ENCODE results near the gene CYB5R4.
A peak's percentile ranks its signal among the peaks of the same experiment; 100 is the strongest.
"Not testable (repeated sequence)": the region's sequence is repeated elsewhere in the genome, so short reads cannot be mapped to it uniquely, and the experiment has no call there.

CYB5R4 gene

GRCh38 chr6:83917001-83917400 is 57.5 kb downstream of the CYB5R4 start:
- DNase-seq, result no peak

GRCh38 chr6:83920017-83920416 is 60.5 kb downstream of the CYB5R4 start:
- no peak for DNase-seq

GRCh38 chr6:83921315-83921714 is 61.8 kb downstream of the CYB5R4 start:
- DNase-seq, result no peak

GRCh38 chr6:83927470-83927869 is 68.0 kb downstream of the CYB5R4 start:
- DNase-seq, result no peak

GRCh38 chr6:83928286-83928685 is 68.8 kb downstream of the CYB5R4 start:
- no peak for DNase-seq

- DNase-seq, result not testable (repeated sequence)
Measured at GRCh38 chr6:83946201-83946833, 86.8 kb downstream of the CYB5R4 start.

- not testable (repeated sequence) for DNase-seq
Measured at GRCh38 chr6:83947983-83948382, 88.5 kb downstream of the CYB5R4 start.

- no peak for DNase-seq
Measured at GRCh38 chr6:83948851-83949250, 89.4 kb downstream of the CYB5R4 start.

GRCh38 chr6:83951423-83951822 is 91.9 kb downstream of the CYB5R4 start:
- DNase-seq, result not testable (repeated sequence)

GRCh38 chr6:83952830-83953229 is 93.3 kb downstream of the CYB5R4 start:
- DNase-seq, result no peak

- peak in 2 of 3 experiments; percentile 13 to 56 for DNase-seq
Measured at GRCh38 chr6:83954371-83954770, 94.9 kb downstream of the CYB5R4 start.

GRCh38 chr6:83958241-83958685 is 98.8 kb downstream of the CYB5R4 start:
- DNase-seq, result no peak

- no peak for DNase-seq
Measured at GRCh38 chr6:83960664-83961063, 101.2 kb downstream of the CYB5R4 start.

GRCh38 chr6:83962582-83962981 is 103.1 kb downstream of the CYB5R4 start:
- no peak for DNase-seq

- DNase-seq, result no peak
Measured at GRCh38 chr6:83966539-83966938, 107.0 kb downstream of the CYB5R4 start.

- no peak for DNase-seq
Measured at GRCh38 chr6:83970582-83970981, 111.1 kb downstream of the CYB5R4 start.

GRCh38 chr6:83974409-83975050 is 115.0 kb downstream of the CYB5R4 start:
- no peak for DNase-seq

- no peak for DNase-seq
Measured at GRCh38 chr6:83976037-83976755, 116.7 kb downstream of the CYB5R4 start.

GRCh38 chr6:83976871-83977270 is 117.4 kb downstream of the CYB5R4 start:
- DNase-seq, result no peak

GRCh38 chr6:83978324-83978734 is 118.8 kb downstream of the CYB5R4 start:
- no peak for DNase-seq

- DNase-seq, result peak in 1 of 3 experiments; percentile 35
Measured at GRCh38 chr6:83978997-83979396, 119.5 kb downstream of the CYB5R4 start.

- DNase-seq, result no peak
Measured at GRCh38 chr6:83984411-83984810, 124.9 kb downstream of the CYB5R4 start.

- DNase-seq, result no peak
Measured at GRCh38 chr6:83985308-83985713, 125.8 kb downstream of the CYB5R4 start.

- DNase-seq, result no peak
Measured at GRCh38 chr6:83985715-83986114, 126.2 kb downstream of the CYB5R4 start.
